ENCODE measurements around the gene COBL. TPM values are rescaled to one million over a fixed set of nuclear protein-coding genes. Genes with fewer than 3 reads are reported as not detected.

COBL gene
- total RNA-seq, 1 donor from 2014 or later = 0.11 TPM

- H3K36me3 ChIP-seq = no peaks in the 10 kb centered on the region
- H3K4me3 ChIP-seq = no peak overlapping the region
- TF ChIP-seq, protein P1, sequence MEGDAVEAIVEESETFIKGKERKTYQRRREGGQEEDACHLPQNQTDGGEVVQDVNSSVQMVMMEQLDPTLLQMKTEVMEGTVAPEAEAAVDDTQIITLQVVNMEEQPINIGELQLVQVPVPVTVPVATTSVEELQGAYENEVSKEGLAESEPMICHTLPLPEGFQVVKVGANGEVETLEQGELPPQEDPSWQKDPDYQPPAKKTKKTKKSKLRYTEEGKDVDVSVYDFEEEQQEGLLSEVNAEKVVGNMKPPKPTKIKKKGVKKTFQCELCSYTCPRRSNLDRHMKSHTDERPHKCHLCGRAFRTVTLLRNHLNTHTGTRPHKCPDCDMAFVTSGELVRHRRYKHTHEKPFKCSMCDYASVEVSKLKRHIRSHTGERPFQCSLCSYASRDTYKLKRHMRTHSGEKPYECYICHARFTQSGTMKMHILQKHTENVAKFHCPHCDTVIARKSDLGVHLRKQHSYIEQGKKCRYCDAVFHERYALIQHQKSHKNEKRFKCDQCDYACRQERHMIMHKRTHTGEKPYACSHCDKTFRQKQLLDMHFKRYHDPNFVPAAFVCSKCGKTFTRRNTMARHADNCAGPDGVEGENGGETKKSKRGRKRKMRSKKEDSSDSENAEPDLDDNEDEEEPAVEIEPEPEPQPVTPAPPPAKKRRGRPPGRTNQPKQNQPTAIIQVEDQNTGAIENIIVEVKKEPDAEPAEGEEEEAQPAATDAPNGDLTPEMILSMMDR (IDR thresholded peaks at IDR 0.05) = no peak
- H3K4me1 ChIP-seq = no peaks in the 10 kb centered on the region
- H3K9me3 ChIP-seq = no peaks in the 10 kb centered on the region
- DNase-seq (ENCODE audit: low spot score in 2 of 2) = no peak
- no peaks in the 10 kb centered on the region for H3K27me3 ChIP-seq
- no peak overlapping the region for H3K27ac ChIP-seq
- intact Hi-C loops (cut with DNase I) = no loop called here
Measured at GRCh38 chr7:51242007-51242691, 74.5 kb downstream of the COBL start.

- TF ChIP-seq, protein P1 (IDR thresholded peaks at IDR 0.05) = no peak
- DNase-seq (ENCODE audit: low spot score in 2 of 2) = no peak
- intact Hi-C loops (cut with DNase I) = no loop called here
Measured at GRCh38 chr7:51240868-51241267, 75.7 kb downstream of the COBL start.

GRCh38 chr7:51239691-51240090, 76.9 kb downstream of the COBL start:
- Histone ChIP-seq H3K27me3 (no peaks in the 10 kb centered on the region), H3K9me3 (no peaks in the 10 kb centered on the region), H3K36me3 (no peaks in the 10 kb centered on the region), H3K4me3 (no peak overlapping the region), H3K27ac (no peak overlapping the region), H3K4me1 (no peaks in the 10 kb centered on the region)
- TF ChIP-seq, protein P1 (IDR thresholded peaks at IDR 0.05) = no peak
- no peak for DNase-seq (ENCODE audit: low spot score in 2 of 2)
- intact Hi-C loops (cut with DNase I) = no loop called here

More at GRCh38 chr7:51240868-51241267, 75.7 kb downstream of the COBL start:
- H3K4me3 ChIP-seq = no peak overlapping the region
- no peak overlapping the region for H3K27ac ChIP-seq
- no peaks in the 10 kb centered on the region for H3K9me3 ChIP-seq
- H3K4me1 ChIP-seq = no peaks in the 10 kb centered on the region
- no peaks in the 10 kb centered on the region for H3K27me3 ChIP-seq
- no peaks in the 10 kb centered on the region for H3K36me3 ChIP-seq

DNA sequence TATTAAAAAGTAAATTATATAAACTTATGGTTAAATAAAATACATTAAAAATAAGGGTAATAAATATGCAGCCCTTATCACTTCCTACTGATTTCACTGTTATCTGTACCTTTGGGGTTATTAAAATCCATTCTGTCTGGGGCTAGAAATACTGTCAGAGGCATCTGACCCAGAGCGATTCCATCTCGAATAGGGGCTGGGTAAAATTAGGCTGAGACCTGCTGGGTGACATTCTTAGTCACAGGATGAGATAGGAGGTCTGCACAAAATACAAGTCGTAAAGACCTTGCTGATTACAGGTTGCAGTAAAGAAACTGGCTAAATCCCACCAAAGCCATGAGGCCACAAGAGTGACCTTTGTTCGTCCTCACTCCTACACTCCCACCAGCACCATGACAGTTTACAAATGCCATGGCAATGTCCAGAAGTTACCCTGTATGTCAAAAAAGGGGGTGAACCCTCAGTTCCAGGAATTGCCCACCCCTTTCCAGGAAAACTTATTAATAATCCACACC, 77.6 kb downstream of the COBL start:
- Histone ChIP-seq H3K27ac (no peak overlapping the region), H3K4me3 (no peak overlapping the region), H3K36me3 (no peaks in the 10 kb centered on the region), H3K27me3 (no peaks in the 10 kb centered on the region), H3K4me1 (no peaks in the 10 kb centered on the region), H3K9me3 (no peaks in the 10 kb centered on the region)
- TF ChIP-seq, protein P1 (IDR thresholded peaks at IDR 0.05) = no peak
- DNase-seq (ENCODE audit: low spot score in 2 of 2) = no peak
- intact Hi-C loops (cut with DNase I) = no loop called here

GRCh38 chr7:51237446-51238133, 79.0 kb downstream of the COBL start:
- intact Hi-C loops (cut with DNase I) = no loop called here

More at GRCh38 chr7:51237446-51238133, 79.0 kb downstream of the COBL start:
- no peaks in the 10 kb centered on the region for H3K36me3 ChIP-seq
- no peaks in the 10 kb centered on the region for H3K9me3 ChIP-seq
- no peak overlapping the region for H3K27ac ChIP-seq
- TF ChIP-seq, protein P1 (IDR thresholded peaks at IDR 0.05) = no peak
- no peak overlapping the region for H3K4me3 ChIP-seq
- DNase-seq (ENCODE audit: low spot score in 2 of 2) = no peak
- no peaks in the 10 kb centered on the region for H3K27me3 ChIP-seq
- H3K4me1 ChIP-seq = no peaks in the 10 kb centered on the region

Data from ascending aorta (tissue), 2 donors.